Heart left ventricle (tissue), 13 donors: ENCODE results near the gene HCCS.

Experiments used
- POLR2A ChIP-seq, 2 donors: fragments of 450-650 bp; IDR thresholded peaks; one replicate each; pipeline ENCODE4 v1.6.1; 2017; ENCODE audit warnings: antibody characterized with exemption in 2 of 2, mild to moderate bottlenecking in 2 of 2, moderate library complexity in 2 of 2
- TF ChIP-seq, protein P1 (sequence below), 12 donors: fragments of 200-600 bp; sonication (generic) in 4 of 12; IDR thresholded peaks; one replicate each; pipeline versions ENCODE4 v1.5.0 to v1.8.0; 2018 to 2022; ENCODE audit warnings: antibody characterized with exemption in 12 of 12, mild to moderate bottlenecking in 5 of 12
- donor health status: ischemic (EF 13 %, LVEDD 7.1; RV severe dilation, severe dysfunction).
- donor health status: DM: no; HTN: yes; CAD: no.
- donor health status: DM: no; HTN: no; CAD: no.
- donor health status: ischemic (EF 25% LVEDD 6.9; RV normal size, moderate dysfunction).
- donor health status: ischemic (EF 25% LVEDD 5.7; RV mildly dilated, moderate dysfunction).
- donor health status: ischemic (EF 35%, LVEDD 5.7; RV mildly dilated, moderate dysfunction).
- donor health status: nonischemic (EF 11% LVEDD 7.7; RV severe dilation, severe dysfunction).
- donor health status: DM: yes; HTN: yes; CAD: no.
- donor health status: PGD.
- donor health status: ischemic (EF 29% LVEDD 5.4; RV normal size, mild dysfunction).
- donor health status: nonischemic (EF 23%, LVEDD 6.1; RV moderate dilation, normal function).

DNA sequence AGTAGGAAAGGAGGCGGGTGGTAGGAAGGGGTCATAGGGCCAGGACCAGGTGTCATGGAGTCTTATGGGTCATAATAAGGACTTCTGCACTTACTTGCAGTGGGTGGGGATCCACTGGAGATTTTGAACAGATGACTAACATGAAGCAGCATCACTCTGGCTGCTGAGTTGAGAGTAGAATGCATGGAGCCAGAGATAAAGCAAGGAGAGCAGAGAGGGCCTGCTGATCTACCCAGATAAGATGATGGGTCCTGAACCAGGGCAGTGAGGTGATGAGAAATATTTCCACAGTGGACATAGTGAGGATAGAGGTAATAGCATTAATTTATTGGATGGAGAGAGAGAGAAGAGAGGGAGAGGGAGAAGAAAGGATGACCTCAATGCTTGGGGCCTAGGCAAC is 48.0 kb downstream of the HCCS start:
- TF ChIP-seq, protein P1, sequence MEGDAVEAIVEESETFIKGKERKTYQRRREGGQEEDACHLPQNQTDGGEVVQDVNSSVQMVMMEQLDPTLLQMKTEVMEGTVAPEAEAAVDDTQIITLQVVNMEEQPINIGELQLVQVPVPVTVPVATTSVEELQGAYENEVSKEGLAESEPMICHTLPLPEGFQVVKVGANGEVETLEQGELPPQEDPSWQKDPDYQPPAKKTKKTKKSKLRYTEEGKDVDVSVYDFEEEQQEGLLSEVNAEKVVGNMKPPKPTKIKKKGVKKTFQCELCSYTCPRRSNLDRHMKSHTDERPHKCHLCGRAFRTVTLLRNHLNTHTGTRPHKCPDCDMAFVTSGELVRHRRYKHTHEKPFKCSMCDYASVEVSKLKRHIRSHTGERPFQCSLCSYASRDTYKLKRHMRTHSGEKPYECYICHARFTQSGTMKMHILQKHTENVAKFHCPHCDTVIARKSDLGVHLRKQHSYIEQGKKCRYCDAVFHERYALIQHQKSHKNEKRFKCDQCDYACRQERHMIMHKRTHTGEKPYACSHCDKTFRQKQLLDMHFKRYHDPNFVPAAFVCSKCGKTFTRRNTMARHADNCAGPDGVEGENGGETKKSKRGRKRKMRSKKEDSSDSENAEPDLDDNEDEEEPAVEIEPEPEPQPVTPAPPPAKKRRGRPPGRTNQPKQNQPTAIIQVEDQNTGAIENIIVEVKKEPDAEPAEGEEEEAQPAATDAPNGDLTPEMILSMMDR (IDR thresholded peaks at IDR 0.05), result no peak
- TF ChIP-seq POLR2A (IDR thresholded peaks at IDR 0.05), result no peak
